HUES64 (cell line): Measurements from ENCODE around the gene SSR2.
"Not testable (repeated sequence)": the region's sequence is repeated elsewhere in the genome, so short reads cannot be mapped to it uniquely, and the experiment has no call there.

Source experiments
- H3K27ac ChIP-seq: 2 replicates; pipeline ENCODE4 v1.7.0; 2013; ENCODE audit warnings: low read depth, low read length, inconsistent platforms
- H3K27me3 ChIP-seq: 2 replicates; pipeline ENCODE4 v1.6.1; 2013; ENCODE audit warnings: mild to moderate bottlenecking, low read length; ENCODE audit not compliant: insufficient read depth
- H3K36me3 ChIP-seq: 2 replicates; pipeline ENCODE4 v1.6.1; 2013; ENCODE audit warnings: mild to moderate bottlenecking, low read length; ENCODE audit not compliant: insufficient read depth
- H3K4me1 ChIP-seq: 2 replicates; pipeline ENCODE4 v1.6.1; 2013; ENCODE audit warnings: mild to moderate bottlenecking, low read length, moderate library complexity; ENCODE audit not compliant: insufficient read depth
- H3K4me3 ChIP-seq: 2 replicates; pipeline ENCODE4 v1.5.1; 2013; ENCODE audit warnings: mild to moderate bottlenecking, low read length, moderate library complexity
- H3K9ac ChIP-seq: 2 replicates; pipeline ENCODE4 v1.6.1; 2013; ENCODE audit warnings: mild to moderate bottlenecking, low read depth, low read length
- H3K9me3 ChIP-seq: 2 replicates; pipeline ENCODE4 v1.6.1; 2013; ENCODE audit warnings: low read depth, low read length; ENCODE audit not compliant: insufficient read depth
- WGBS: fragments of 150-250, 120-280 bp; methylation state at CpG from one replicate; pipeline ENCODE4 v1.1.7; 2013; ENCODE audit warnings: missing lambda C conversion rate; 5-methylcytosine and 5-hydroxymethylcytosine counted together

SSR2 gene

GRCh38 chr1:156042828-156043227, 22.1 kb upstream of the SSR2 start:
- Histone ChIP-seq H3K36me3 (peaks cover 72% of the 10 kb centered on the region), H3K9ac (no peak overlapping the region), H3K27me3 (no peaks in the 10 kb centered on the region), H3K4me3 (no peak overlapping the region), H3K4me1 (no peaks in the 10 kb centered on the region), H3K9me3 (no peaks in the 10 kb centered on the region), H3K27ac (no peak overlapping the region)
- 92% methylated on average over 3 of the region's 3 CpGs for WGBS

DNA sequence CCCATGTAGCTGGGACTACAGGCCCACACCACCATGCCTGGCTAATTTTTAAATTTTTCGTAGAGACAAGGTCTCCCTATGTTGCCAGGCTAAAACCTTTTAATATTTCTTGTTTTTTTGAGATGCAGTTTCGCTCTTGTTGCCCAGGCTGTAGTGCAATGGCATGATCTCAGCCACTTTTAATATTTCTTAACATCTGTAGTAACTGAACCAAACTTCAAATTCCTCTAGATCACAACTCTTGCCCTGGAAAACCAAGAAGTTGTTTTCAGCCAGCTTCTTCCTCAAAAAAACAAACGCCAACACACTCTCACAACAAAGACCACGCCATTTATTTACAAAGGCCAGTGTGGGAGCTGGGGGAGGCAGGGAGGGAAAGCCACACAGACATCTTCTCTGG, 14.2 kb upstream of the SSR2 start:
- not testable (repeated sequence) for H3K4me3 ChIP-seq, H3K9me3 ChIP-seq, H3K4me1 ChIP-seq, H3K27ac ChIP-seq, H3K9ac ChIP-seq, H3K27me3 ChIP-seq
- peaks cover 29% of the 10 kb centered on the region for H3K36me3 ChIP-seq
- WGBS, result 89% methylated on average over 3 of the region's 4 CpGs

DNA sequence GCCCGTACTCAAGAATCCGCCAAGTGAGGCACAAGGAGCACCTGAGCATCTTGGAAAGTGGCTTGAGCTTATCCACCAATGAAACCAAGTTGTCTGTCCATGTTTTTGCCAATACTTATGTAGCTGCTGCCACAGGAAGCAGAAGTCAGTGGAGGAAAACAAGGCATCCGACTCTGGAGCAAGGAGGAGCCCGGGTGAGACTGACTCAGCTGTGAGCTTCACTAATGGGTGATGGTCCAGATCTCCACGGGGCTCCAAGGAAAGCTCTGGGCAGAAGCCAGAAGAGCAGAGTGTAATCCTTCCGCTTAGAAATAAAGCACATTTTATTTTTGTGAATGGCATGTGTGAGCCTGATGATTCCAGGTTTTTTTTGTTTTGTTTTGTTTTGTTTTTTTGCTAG, 12.3 kb upstream of the SSR2 start:
- H3K9me3 ChIP-seq, result no peaks in the 10 kb centered on the region
- no peak overlapping the region for H3K9ac ChIP-seq
- peaks cover 15% of the 10 kb centered on the region for H3K36me3 ChIP-seq
- WGBS, result 89% methylated on average over 6 of the region's 6 CpGs
- H3K27me3 ChIP-seq, result no peaks in the 10 kb centered on the region
- no peak overlapping the region for H3K4me3 ChIP-seq
- H3K27ac ChIP-seq, result no peak overlapping the region
- no peaks in the 10 kb centered on the region for H3K4me1 ChIP-seq

GRCh38 chr1:156026588-156026987, 5.8 kb upstream of the SSR2 start:
- H3K9ac ChIP-seq, result no peak overlapping the region
- no peaks in the 10 kb centered on the region; the same call in 1 of the 2 replicates for H3K4me1 ChIP-seq
- no peak overlapping the region for H3K27ac ChIP-seq
- H3K4me3 ChIP-seq, result no peak overlapping the region
- H3K9me3 ChIP-seq, result no peaks in the 10 kb centered on the region
- 97% methylated on average over 2 of the region's 4 CpGs for WGBS
- H3K27me3 ChIP-seq, result peaks cover 10% of the 10 kb centered on the region; the same call in 1 of the 2 replicates
- no peaks in the 10 kb centered on the region for H3K36me3 ChIP-seq

- 21% methylated on average over 9 of the region's 9 CpGs for WGBS
- no peak overlapping the region for H3K4me3 ChIP-seq
- H3K27me3 ChIP-seq, result peaks cover 10% of the 10 kb centered on the region; the same call in 1 of the 2 replicates
- no peaks in the 10 kb centered on the region for H3K9me3 ChIP-seq
- H3K9ac ChIP-seq, result no peak overlapping the region
- peaks cover 3% of the 10 kb centered on the region; the same call in 1 of the 2 replicates for H3K4me1 ChIP-seq
- H3K27ac ChIP-seq, result no peak overlapping the region
- H3K36me3 ChIP-seq, result no peaks in the 10 kb centered on the region
These were observed 5.1 kb upstream of the SSR2 start for GRCh38 chr1:156025876-156026275.

GRCh38 chr1:156024801-156025200, 4.0 kb upstream of the SSR2 start:
- H3K36me3 ChIP-seq, result peaks cover under 1% of the 10 kb centered on the region; the same call in 1 of the 2 replicates
- H3K4me1 ChIP-seq, result peaks cover 7% of the 10 kb centered on the region
- no peak overlapping the region for H3K27ac ChIP-seq
- WGBS, result 95% methylated on average over 5 of the region's 5 CpGs
- no peaks in the 10 kb centered on the region for H3K9me3 ChIP-seq
- H3K27me3 ChIP-seq, result peaks cover 10% of the 10 kb centered on the region; the same call in 1 of the 2 replicates
- H3K9ac ChIP-seq, result no peak overlapping the region
- no peak overlapping the region for H3K4me3 ChIP-seq

DNA sequence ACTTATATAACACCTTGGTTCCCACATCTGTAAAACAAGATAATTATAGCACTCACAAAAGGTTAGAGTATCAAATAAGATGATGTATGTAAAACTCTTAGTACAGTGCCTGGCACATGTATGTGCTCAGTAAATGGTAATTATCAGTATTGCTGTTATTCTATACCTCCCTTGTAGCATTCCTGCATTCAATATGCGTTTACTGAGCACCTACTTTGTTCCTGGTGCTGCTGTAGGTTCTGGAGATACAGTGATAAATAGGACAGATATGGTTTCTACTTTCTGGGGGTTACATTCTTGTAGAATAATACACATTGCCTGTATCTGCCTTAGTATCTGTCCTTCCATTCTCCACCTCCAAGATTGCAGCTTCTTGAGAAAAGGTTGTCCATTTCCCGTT, 1.2 kb upstream of the SSR2 start:
- H3K9ac ChIP-seq, result no peak overlapping the region
- H3K4me1 ChIP-seq, result peaks cover 8% of the 10 kb centered on the region
- H3K27me3 ChIP-seq, result peaks cover 10% of the 10 kb centered on the region; the same call in 1 of the 2 replicates
- 98% methylated on average over 2 of the region's 2 CpGs for WGBS
- no peaks in the 10 kb centered on the region for H3K9me3 ChIP-seq
- no peak overlapping the region for H3K27ac ChIP-seq
- H3K36me3 ChIP-seq, result peaks cover 27% of the 10 kb centered on the region
- no peak overlapping the region for H3K4me3 ChIP-seq

- 22% methylated on average over 4 of the region's 4 CpGs for WGBS
- Histone ChIP-seq H3K4me3 (peak overlapping the region; percentile 95), H3K36me3 (peaks cover 34% of the 10 kb centered on the region), H3K27ac (no peak overlapping the region), H3K9me3 (no peaks in the 10 kb centered on the region), H3K27me3 (peaks cover 10% of the 10 kb centered on the region; the same call in 1 of the 2 replicates), H3K9ac (no peak overlapping the region), H3K4me1 (peaks cover 8% of the 10 kb centered on the region)
These were observed 310 bp upstream of the SSR2 start for GRCh38 chr1:156021093-156021428.

- Histone ChIP-seq H3K27me3 (peaks cover 10% of the 10 kb centered on the region; the same call in 1 of the 2 replicates), H3K9me3 (no peaks in the 10 kb centered on the region), H3K27ac (no peak overlapping the region), H3K4me3 (peak overlapping the region; percentile 95), H3K9ac (peak overlapping the region; percentile 82), H3K4me1 (peaks cover 8% of the 10 kb centered on the region; the same call in 1 of the 2 replicates), H3K36me3 (peaks cover 43% of the 10 kb centered on the region)
- WGBS, result 74% methylated on average over 8 of the region's 8 CpGs
These were observed 832 bp downstream of the SSR2 start for GRCh38 chr1:156019946-156020292.

DNA sequence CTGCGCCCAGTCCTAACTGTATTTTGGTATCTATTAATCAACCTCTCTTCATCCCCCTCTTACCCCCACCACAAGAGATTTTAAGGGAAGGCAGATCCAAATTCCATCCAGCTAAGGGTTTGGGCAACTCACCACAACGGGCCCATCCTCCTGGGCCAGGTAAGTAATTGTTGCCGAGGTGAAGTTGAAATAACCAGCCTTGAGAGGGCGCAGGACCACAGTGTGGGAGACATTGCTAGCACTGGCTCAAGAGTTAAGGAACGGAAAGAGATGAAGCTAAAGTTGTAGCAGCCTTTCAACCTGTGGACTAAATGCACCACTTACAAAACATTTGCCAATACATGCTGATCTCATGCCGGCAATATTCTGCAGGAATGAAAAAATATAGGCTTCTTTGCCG, 5.9 kb downstream of the SSR2 start:
- Histone ChIP-seq H3K9me3 (no peaks in the 10 kb centered on the region), H3K9ac (no peak overlapping the region), H3K4me1 (peaks cover 1% of the 10 kb centered on the region; the same call in 1 of the 2 replicates), H3K4me3 (no peak overlapping the region), H3K27ac (no peak overlapping the region), H3K27me3 (no peaks in the 10 kb centered on the region), H3K36me3 (peaks cover 93% of the 10 kb centered on the region)
- WGBS, result 94% methylated on average over 7 of the region's 7 CpGs

GRCh38 chr1:156012051-156012817, 8.5 kb downstream of the SSR2 start:
- no peaks in the 10 kb centered on the region for H3K9me3 ChIP-seq
- peaks cover 85% of the 10 kb centered on the region for H3K36me3 ChIP-seq
- H3K4me3 ChIP-seq, result no peak overlapping the region
- H3K27me3 ChIP-seq, result no peaks in the 10 kb centered on the region
- no peak overlapping the region for H3K9ac ChIP-seq
- WGBS, result 94% methylated on average over 4 of the region's 4 CpGs
- H3K4me1 ChIP-seq, result no peaks in the 10 kb centered on the region
- no peak overlapping the region for H3K27ac ChIP-seq
